ENCODE data around the gene SLC39A11. TPM values are rescaled to one million over a fixed set of nuclear protein-coding genes. Genes with fewer than 3 reads are reported as not detected.

Gene SLC39A11
- total RNA-seq, 1 experiment from 2014 or later = 56.1 TPM

DNA sequence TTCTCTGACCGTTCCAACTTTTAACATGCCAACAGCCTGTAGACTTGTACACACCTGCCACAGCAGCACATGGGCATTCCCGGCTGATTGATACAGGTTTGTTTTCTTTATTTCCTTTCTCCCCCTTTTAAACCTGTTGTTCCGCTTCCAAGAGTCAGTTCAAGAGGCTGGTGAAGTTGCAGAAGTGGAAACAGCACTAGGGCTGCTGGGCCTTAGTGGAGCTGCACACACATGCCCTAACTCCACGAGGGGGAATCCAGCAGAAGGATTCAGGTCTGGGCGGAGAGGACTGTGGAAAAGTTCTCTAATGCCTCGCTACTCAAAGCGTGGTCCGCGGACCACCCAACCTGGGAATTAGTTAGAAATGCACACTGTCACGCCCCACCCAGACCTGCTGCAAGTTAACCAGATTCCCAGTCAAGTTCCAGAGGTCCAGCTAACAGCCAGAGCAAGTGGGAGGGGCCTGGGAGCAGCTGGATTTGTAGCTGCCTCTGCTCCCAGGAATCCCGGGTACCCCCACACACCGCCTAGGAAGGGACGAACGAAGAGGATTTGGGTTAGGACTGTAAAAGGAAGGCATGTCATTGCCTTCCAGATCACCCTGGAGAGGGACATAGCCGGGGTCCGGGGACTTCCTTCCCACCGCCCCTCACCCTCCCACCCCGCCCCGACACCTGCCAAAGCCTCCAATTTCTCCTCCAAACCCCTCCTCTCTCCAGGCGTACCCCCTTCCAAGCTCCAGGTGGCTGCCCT lies 542 bp downstream of the SLC39A11 start:
- in situ Hi-C loops (cut with HindIII; ENCODE audit: low pct_unique_long_range_greater_than_20kb, low sequenced_read_pairs) = no loop called here
- POLR2A ChIA-PET = interaction anchor here (0.5 kb wide), 1 partner anchor 8 kb away, joined by 4 read pairs; no protein-coding TSS in a partner anchor
- intact Hi-C loops (cut with micrococcal nuclease; ENCODE audit: unreplicated experiment) = loop anchor here (10.0 kb wide), 1 partner anchor 97 kb away; no protein-coding TSS in a partner anchor
- Histone ChIP-seq H3K27ac (ENCODE audit: low read length) (peak overlapping the region; percentile 84), H3K27me3 (ENCODE audit: control insufficient read depth, insufficient read depth, low read length) (no peaks in the 10 kb centered on the region), H3K4me1 (ENCODE audit: control insufficient read depth, insufficient read depth, low read length) (peaks cover 21% of the 10 kb centered on the region), H3K4me3 (ENCODE audit: low read depth in 2 of 2, low read length in 2 of 2) (peak overlapping the region; percentile 62 to 80), H3K9me3 (ENCODE audit: control insufficient read depth, insufficient read depth, low read depth, low read length) (no peaks in the 10 kb centered on the region), H3K36me3 (ENCODE audit: control insufficient read depth, insufficient read depth, low read length) (no peaks in the 10 kb centered on the region; the same call in 1 of the 2 replicates)
- TF ChIP-seq POLR2AphosphoS5 (IDR thresholded peaks at IDR 0.05; ENCODE audit: low read depth, low read length) (no peak), SIN3A (IDR thresholded peaks at IDR 0.05; ENCODE audit: borderline replicate concordance, insufficient read depth, low read depth, low read length) (no peak), TCF7L2 (IDR thresholded peaks at IDR 0.05; ENCODE audit: low read depth, low read length) (no peak)
- TF ChIP-seq, protein P1, sequence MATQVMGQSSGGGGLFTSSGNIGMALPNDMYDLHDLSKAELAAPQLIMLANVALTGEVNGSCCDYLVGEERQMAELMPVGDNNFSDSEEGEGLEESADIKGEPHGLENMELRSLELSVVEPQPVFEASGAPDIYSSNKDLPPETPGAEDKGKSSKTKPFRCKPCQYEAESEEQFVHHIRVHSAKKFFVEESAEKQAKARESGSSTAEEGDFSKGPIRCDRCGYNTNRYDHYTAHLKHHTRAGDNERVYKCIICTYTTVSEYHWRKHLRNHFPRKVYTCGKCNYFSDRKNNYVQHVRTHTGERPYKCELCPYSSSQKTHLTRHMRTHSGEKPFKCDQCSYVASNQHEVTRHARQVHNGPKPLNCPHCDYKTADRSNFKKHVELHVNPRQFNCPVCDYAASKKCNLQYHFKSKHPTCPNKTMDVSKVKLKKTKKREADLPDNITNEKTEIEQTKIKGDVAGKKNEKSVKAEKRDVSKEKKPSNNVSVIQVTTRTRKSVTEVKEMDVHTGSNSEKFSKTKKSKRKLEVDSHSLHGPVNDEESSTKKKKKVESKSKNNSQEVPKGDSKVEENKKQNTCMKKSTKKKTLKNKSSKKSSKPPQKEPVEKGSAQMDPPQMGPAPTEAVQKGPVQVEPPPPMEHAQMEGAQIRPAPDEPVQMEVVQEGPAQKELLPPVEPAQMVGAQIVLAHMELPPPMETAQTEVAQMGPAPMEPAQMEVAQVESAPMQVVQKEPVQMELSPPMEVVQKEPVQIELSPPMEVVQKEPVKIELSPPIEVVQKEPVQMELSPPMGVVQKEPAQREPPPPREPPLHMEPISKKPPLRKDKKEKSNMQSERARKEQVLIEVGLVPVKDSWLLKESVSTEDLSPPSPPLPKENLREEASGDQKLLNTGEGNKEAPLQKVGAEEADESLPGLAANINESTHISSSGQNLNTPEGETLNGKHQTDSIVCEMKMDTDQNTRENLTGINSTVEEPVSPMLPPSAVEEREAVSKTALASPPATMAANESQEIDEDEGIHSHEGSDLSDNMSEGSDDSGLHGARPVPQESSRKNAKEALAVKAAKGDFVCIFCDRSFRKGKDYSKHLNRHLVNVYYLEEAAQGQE (IDR thresholded peaks at IDR 0.05; ENCODE audit: insufficient read depth in 1 of 2, low read depth in 2 of 2, low read length in 1 of 2) = no peak
- TF ChIP-seq, protein P2, sequence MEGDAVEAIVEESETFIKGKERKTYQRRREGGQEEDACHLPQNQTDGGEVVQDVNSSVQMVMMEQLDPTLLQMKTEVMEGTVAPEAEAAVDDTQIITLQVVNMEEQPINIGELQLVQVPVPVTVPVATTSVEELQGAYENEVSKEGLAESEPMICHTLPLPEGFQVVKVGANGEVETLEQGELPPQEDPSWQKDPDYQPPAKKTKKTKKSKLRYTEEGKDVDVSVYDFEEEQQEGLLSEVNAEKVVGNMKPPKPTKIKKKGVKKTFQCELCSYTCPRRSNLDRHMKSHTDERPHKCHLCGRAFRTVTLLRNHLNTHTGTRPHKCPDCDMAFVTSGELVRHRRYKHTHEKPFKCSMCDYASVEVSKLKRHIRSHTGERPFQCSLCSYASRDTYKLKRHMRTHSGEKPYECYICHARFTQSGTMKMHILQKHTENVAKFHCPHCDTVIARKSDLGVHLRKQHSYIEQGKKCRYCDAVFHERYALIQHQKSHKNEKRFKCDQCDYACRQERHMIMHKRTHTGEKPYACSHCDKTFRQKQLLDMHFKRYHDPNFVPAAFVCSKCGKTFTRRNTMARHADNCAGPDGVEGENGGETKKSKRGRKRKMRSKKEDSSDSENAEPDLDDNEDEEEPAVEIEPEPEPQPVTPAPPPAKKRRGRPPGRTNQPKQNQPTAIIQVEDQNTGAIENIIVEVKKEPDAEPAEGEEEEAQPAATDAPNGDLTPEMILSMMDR (IDR thresholded peaks at IDR 0.05) = no peak
- CTCF ChIA-PET = no interaction called here
- DNase-seq (ENCODE audit: low read depth, low spot score) (no peak), ATAC-seq (peak; percentile 64)
- BruUV-seq (replicated peaks) = TSS peak; percentile 89

DNA sequence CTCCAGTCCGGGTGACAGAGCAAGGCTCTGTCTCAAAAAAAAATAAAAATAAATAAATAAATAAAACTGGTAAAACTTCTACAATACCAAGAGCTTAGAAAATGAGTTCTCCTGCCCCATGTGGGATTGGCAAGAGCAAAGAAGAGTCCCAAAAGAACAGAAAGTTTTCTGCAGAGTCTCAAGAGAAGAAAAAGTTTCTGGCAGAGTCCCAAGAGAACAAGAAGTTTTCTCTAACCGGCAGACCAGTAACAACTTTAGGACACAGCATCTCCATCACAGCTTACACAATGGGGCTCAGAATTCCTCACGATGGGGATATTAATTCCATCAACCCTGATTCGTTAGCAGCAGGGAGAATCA lies 1.1 kb downstream of the SLC39A11 start:
- H3K4me3 ChIP-seq (ENCODE audit: low read depth in 2 of 2, low read length in 2 of 2) = peak overlapping the region; percentile 62 to 80
- in situ Hi-C loops (cut with HindIII; ENCODE audit: low pct_unique_long_range_greater_than_20kb, low sequenced_read_pairs) (no loop called here), intact Hi-C loops (cut with micrococcal nuclease; ENCODE audit: unreplicated experiment) (loop anchor here (10.0 kb wide), 1 partner anchor 97 kb away; no protein-coding TSS in a partner anchor)
- H3K36me3 ChIP-seq (ENCODE audit: control insufficient read depth, insufficient read depth, low read length) = no peaks in the 10 kb centered on the region; the same call in 1 of the 2 replicates
- ChIA-PET POLR2A (interaction anchor here (0.5 kb wide), 1 partner anchor 9 kb away, joined by 4 read pairs; no protein-coding TSS in a partner anchor), CTCF (no interaction called here)
- H3K4me1 ChIP-seq (ENCODE audit: control insufficient read depth, insufficient read depth, low read length) = peaks cover 21% of the 10 kb centered on the region
- no peaks in the 10 kb centered on the region for H3K9me3 ChIP-seq (ENCODE audit: control insufficient read depth, insufficient read depth, low read depth, low read length)
- BruUV-seq (replicated peaks) = no TSS peak
- DNase-seq (ENCODE audit: low read depth, low spot score) = no peak
- peak overlapping the region; percentile 84 for H3K27ac ChIP-seq (ENCODE audit: low read length)
- no peaks in the 10 kb centered on the region for H3K27me3 ChIP-seq (ENCODE audit: control insufficient read depth, insufficient read depth, low read length)
- no peak for ATAC-seq
- TF ChIP-seq TCF7L2 (IDR thresholded peaks at IDR 0.05; ENCODE audit: low read depth, low read length) (no peak), SIN3A (IDR thresholded peaks at IDR 0.05; ENCODE audit: borderline replicate concordance, insufficient read depth, low read depth, low read length) (no peak), POLR2AphosphoS5 (IDR thresholded peaks at IDR 0.05; ENCODE audit: low read depth, low read length) (no peak)
- TF ChIP-seq, protein P1 (IDR thresholded peaks at IDR 0.05; ENCODE audit: insufficient read depth in 1 of 2, low read depth in 2 of 2, low read length in 1 of 2) = no peak
- TF ChIP-seq, protein P2 (IDR thresholded peaks at IDR 0.05) = no peak

Data from Panc1 (cell line).